Hepatocyte (in vitro differentiated cells): ENCODE data around the gene KCTD13. TPM values are rescaled to one million over a fixed set of nuclear protein-coding genes. Genes with fewer than 3 reads are reported as not detected.

ENCODE experiments used
- DNase-seq: peaks from one replicate; pipeline ENCODE4 v3.0.0-alpha.2; 2016; ENCODE audit warnings: low spot score
- H2AFZ ChIP-seq: fragments of 200-600 bp; sonication (generic); 2 replicates; pipeline ENCODE4 v1.6.0; 2016; ENCODE audit warnings: antibody characterized with exemption, mild to moderate bottlenecking
- H3K27ac ChIP-seq: fragments of 200-600 bp; sonication (generic); 2 replicates; pipeline ENCODE4 v1.5.1; 2016; ENCODE audit warnings: mild to moderate bottlenecking
- H3K27me3 ChIP-seq: fragments of 200-600 bp; sonication (generic); 2 replicates; pipeline ENCODE4 v1.6.1; 2016
- H3K36me3 ChIP-seq: fragments of 200-600 bp; sonication (generic); replicated peaks from 2 replicates; pipeline ENCODE4 v1.5.1; 2016; ENCODE audit warnings: low read depth; ENCODE audit not compliant: insufficient read depth
- H3K4me1 ChIP-seq: fragments of 200-600 bp; sonication (generic); 2 replicates; pipeline ENCODE4 v1.5.1; 2016; ENCODE audit warnings: mild to moderate bottlenecking, moderate library complexity; ENCODE audit not compliant: insufficient read depth
- H3K4me2 ChIP-seq: fragments of 200-600 bp; sonication (generic); 2 replicates; pipeline ENCODE4 v1.6.0; 2016
- H3K4me3 ChIP-seq: fragments of 200-600 bp; sonication (generic); 2 replicates; pipeline ENCODE4 v1.5.1; 2016; ENCODE audit warnings: mild to moderate bottlenecking
- H3K79me2 ChIP-seq: fragments of 200-600 bp; sonication (generic); 2 replicates; pipeline ENCODE4 v1.6.0; 2017; ENCODE audit warnings: mild to moderate bottlenecking
- H3K9me2 ChIP-seq: fragments of 200-600 bp; sonication (generic); replicated peaks from 2 replicates; pipeline ENCODE4 v1.6.0; 2017; ENCODE audit warnings: mild to moderate bottlenecking; ENCODE audit not compliant: insufficient read depth
- H3K9me3 ChIP-seq: fragments of 200-600 bp; sonication (generic); 2 replicates; pipeline ENCODE4 v1.5.1; 2016; ENCODE audit warnings: low read depth, mild to moderate bottlenecking
- H4K20me1 ChIP-seq: fragments of 200-600 bp; sonication (generic); 2 replicates; pipeline ENCODE4 v1.6.0; 2016; ENCODE audit warnings: mild to moderate bottlenecking; ENCODE audit not compliant: insufficient read depth, poor library complexity, severe bottlenecking
- CTCF ChIP-seq: fragments of 200-600 bp; sonication (generic); IDR thresholded peaks from 2 replicates; pipeline ENCODE4 v1.5.1; 2016; ENCODE audit warnings: antibody characterized with exemption, mild to moderate bottlenecking; ENCODE audit not compliant: poor library complexity
- EZH2 ChIP-seq: fragments of 200-600 bp; sonication (generic); IDR thresholded peaks from 2 replicates; pipeline ENCODE4 v1.6.1; 2016; ENCODE audit warnings: antibody characterized with exemption, mild to moderate bottlenecking, borderline replicate concordance
- EZH2phosphoT487 ChIP-seq: fragments of 200-600 bp; sonication (generic); IDR thresholded peaks from one replicate; pipeline ENCODE4 v1.6.1; 2018; ENCODE audit warnings: antibody characterized with exemption, mild to moderate bottlenecking, low read depth, moderate library complexity; ENCODE audit not compliant: unreplicated experiment, severe bottlenecking
- WGBS: methylation state at CpG from one replicate; pipeline ENCODE4 v1.1.6; 2016; ENCODE audit warnings: low lambda C conversion rate; ENCODE audit errors: missing lambda C conversion rate; 5-methylcytosine and 5-hydroxymethylcytosine counted together
- polyA plus RNA-seq: library from polyadenylated mRNA; unstranded; fragments of >200 nt; fragmentation: Nextera tagmentation; extraction: Ambion mirVana; gene quantifications from 2 replicates; pipeline ENCODE4 v1.2.1, GENCODE V29; 2016
- total RNA-seq: library from RNA; depleted of rRNA; stranded (reverse); fragments of >200 nt; gene quantifications from 2 replicates; pipeline ENCODE4 v1.2.3, GENCODE V29; 2014

The KCTD13 gene
- total and polyA plus RNA-seq, 2 experiments from 2014 or later = 14.3 to 18.8 TPM

- Histone ChIP-seq H3K27me3 (no peaks in the 10 kb centered on the region), H3K9me3 (no peaks in the 10 kb centered on the region), H3K36me3 (no peaks in the 10 kb centered on the region), H3K9me2 (no peaks in the 10 kb centered on the region), H3K27ac (no peak overlapping the region), H3K79me2 (peaks cover 5% of the 10 kb centered on the region), H3K4me2 (no peak overlapping the region), H3K4me1 (peaks cover 5% of the 10 kb centered on the region), H4K20me1 (no peaks in the 10 kb centered on the region), H2AFZ (no peak overlapping the region), H3K4me3 (no peak overlapping the region)
- no peak for DNase-seq
- 88% methylated on average over 5 of the region's 5 CpGs for WGBS
- TF ChIP-seq EZH2 = no peak
- no peak for TF ChIP-seq EZH2phosphoT487
- no peak for TF ChIP-seq CTCF
Observed at GRCh38 chr16:29958756-29959155, 32.7 kb upstream of the KCTD13 start.

- peak; percentile 30 for DNase-seq
- no peak overlapping the region for H2AFZ ChIP-seq
- no peaks in the 10 kb centered on the region for H3K9me2 ChIP-seq
- H3K27me3 ChIP-seq = no peaks in the 10 kb centered on the region
- H3K4me1 ChIP-seq = no peaks in the 10 kb centered on the region
- no peak overlapping the region for H3K4me2 ChIP-seq
- H3K36me3 ChIP-seq = no peaks in the 10 kb centered on the region
- H3K27ac ChIP-seq = peak overlapping the region; percentile 78
- H4K20me1 ChIP-seq = no peaks in the 10 kb centered on the region
- WGBS = 77% methylated on average over 8 of the region's 8 CpGs
- no peak for TF ChIP-seq EZH2
- no peak for TF ChIP-seq CTCF
- no peak for TF ChIP-seq EZH2phosphoT487
- no peaks in the 10 kb centered on the region for H3K79me2 ChIP-seq
- H3K9me3 ChIP-seq = no peaks in the 10 kb centered on the region
- no peak overlapping the region for H3K4me3 ChIP-seq
Observed at GRCh38 chr16:29951625-29952365, 25.8 kb upstream of the KCTD13 start.

GRCh38 chr16:29950806-29951461 lies 24.9 kb upstream of the KCTD13 start:
- no peaks in the 10 kb centered on the region for H4K20me1 ChIP-seq

More at GRCh38 chr16:29950806-29951461, 24.9 kb upstream of the KCTD13 start:
- peak overlapping the region; percentile 78 for H3K27ac ChIP-seq
- no peak for TF ChIP-seq EZH2phosphoT487
- TF ChIP-seq CTCF = no peak
- TF ChIP-seq EZH2 = no peak
- H2AFZ ChIP-seq = no peak overlapping the region
- H3K9me2 ChIP-seq = no peaks in the 10 kb centered on the region
- WGBS = 86% methylated on average over 4 of the region's 4 CpGs
- H3K4me3 ChIP-seq = no peak overlapping the region
- no peaks in the 10 kb centered on the region for H3K4me1 ChIP-seq
- H3K36me3 ChIP-seq = no peaks in the 10 kb centered on the region
- no peaks in the 10 kb centered on the region for H3K79me2 ChIP-seq
- no peak overlapping the region for H3K4me2 ChIP-seq
- no peak for DNase-seq
- H3K27me3 ChIP-seq = no peaks in the 10 kb centered on the region
- H3K9me3 ChIP-seq = no peaks in the 10 kb centered on the region
